Keratinocyte (primary cell): ENCODE data around the gene ITCH.

Experiments used
- CTCF ChIP-seq, 3 experiments: IDR thresholded peaks in 1 of 3; conservative IDR thresholded peaks in 1 of 3; optimal IDR thresholded peaks in 1 of 3; 2 replicates in 2 of 3; 3 replicates in 1 of 3; pipeline versions ENCODE3 to v1.5.1; 2011; ENCODE audit warnings: low read length in 3 of 3, mild to moderate bottlenecking in 3 of 3, moderate library complexity in 2 of 3, control low read depth in 1 of 3, inconsistent platforms in 1 of 3; ENCODE audit not compliant: insufficient read depth in 2 of 3; ENCODE audit errors: extremely low read depth in 1 of 3
- EZH2 ChIP-seq: IDR thresholded peaks from one replicate; pipeline ENCODE4 v1.6.1; 2012; ENCODE audit warnings: inconsistent platforms, mild to moderate bottlenecking, low read length, moderate library complexity

DNA sequence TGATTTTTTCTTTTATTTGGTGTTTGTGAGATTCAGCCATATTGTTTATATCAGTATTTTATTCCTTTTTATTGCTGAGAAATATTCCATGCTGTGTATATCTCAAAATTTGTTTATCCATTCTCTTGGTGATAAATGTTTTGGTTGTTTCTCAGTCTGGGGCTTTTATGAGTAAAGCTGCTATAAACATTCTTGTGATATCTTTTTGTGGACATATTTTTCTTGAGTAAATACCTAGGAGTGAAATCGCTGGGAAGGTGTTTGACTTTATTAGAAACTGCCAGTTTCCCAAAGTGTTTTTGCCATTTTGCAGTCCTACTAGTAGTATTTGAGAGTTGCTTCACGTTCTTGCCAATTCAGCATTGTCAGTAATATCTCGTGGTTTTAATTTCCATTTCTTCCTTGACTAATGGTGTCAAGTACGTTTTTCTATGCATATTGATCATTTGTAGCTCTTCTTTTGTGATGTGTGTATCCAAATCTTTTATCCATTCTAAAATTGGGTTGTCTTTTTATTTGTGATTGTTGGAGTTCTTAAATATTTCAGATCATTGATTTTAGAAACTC lies 122.1 kb downstream of the ITCH start:
- TF ChIP-seq CTCF (optimal IDR thresholded peaks at IDR 0.05 in 1 of 3, IDR thresholded peaks at IDR 0.05 in 1 of 3, conservative IDR thresholded peaks at IDR 0.05 in 1 of 3; ENCODE audit: extremely low read depth in 1 of 3, insufficient read depth in 2 of 3, low read length in 3 of 3) (no peak), EZH2 (no peak)
